Activated CD4-positive, alpha-beta T cell treated with anti-CD3 and anti-CD28 coated beads, Interleukin-2, amount 50 U/mL, for 1 hour (primary cell): ENCODE data around the gene GIMAP1.
"Not testable (repeated sequence)": the region's sequence is repeated elsewhere in the genome, so short reads cannot be mapped to it uniquely, and the experiment has no call there.

Experiments used
- DNase-seq: peaks from one replicate; pipeline ENCODE4 v3.0.0-alpha.2; 2020

Gene GIMAP1

GRCh38 chr7:150716368-150716767 lies at the start of gene GIMAP1:
GIMAP1 (plus strand) TSS chr7:150716613; CDS start chr7:150719048, 2,435 bp downstream.
- DNase-seq, result peak; percentile 68

- peak; percentile 46 for DNase-seq
Observed at GRCh38 chr7:150668472-150668911, 47.9 kb upstream of the GIMAP1 start.

GRCh38 chr7:150668977-150669376 lies 47.4 kb upstream of the GIMAP1 start:
- no peak for DNase-seq

GRCh38 chr7:150671798-150672585 lies 44.4 kb upstream of the GIMAP1 start:
- DNase-seq, result not testable (repeated sequence)

GRCh38 chr7:150675714-150676113 lies 40.7 kb upstream of the GIMAP1 start:
- no peak for DNase-seq

- DNase-seq, result not testable (repeated sequence)
Observed at GRCh38 chr7:150676276-150676675, 40.1 kb upstream of the GIMAP1 start.

- not testable (repeated sequence) for DNase-seq
Observed at GRCh38 chr7:150676854-150677253, 39.6 kb upstream of the GIMAP1 start.

GRCh38 chr7:150678601-150679000 lies 37.8 kb upstream of the GIMAP1 start:
- DNase-seq, result not testable (repeated sequence)

- DNase-seq, result not testable (repeated sequence)
Observed at GRCh38 chr7:150680364-150680763, 36.0 kb upstream of the GIMAP1 start.

- DNase-seq, result no peak
Observed at GRCh38 chr7:150685219-150686029, 31.0 kb upstream of the GIMAP1 start, which contains the start of gene GIMAP2. GIMAP2 (plus strand) TSS chr7:150685706; CDS start chr7:150687060, 1,354 bp downstream.

- DNase-seq, result no peak
Observed at GRCh38 chr7:150686030-150686631, 30.3 kb upstream of the GIMAP1 start.

GRCh38 chr7:150688630-150689029 lies 27.8 kb upstream of the GIMAP1 start:
- no peak for DNase-seq

- DNase-seq, result no peak
Observed at GRCh38 chr7:150695654-150696053, 20.8 kb upstream of the GIMAP1 start.

- no peak for DNase-seq
Observed at GRCh38 chr7:150703209-150703608, 13.2 kb upstream of the GIMAP1 start.

- no peak for DNase-seq
Observed at GRCh38 chr7:150715293-150715692, 1.1 kb upstream of the GIMAP1 start.

GRCh38 chr7:150715738-150716137 lies 675 bp upstream of the GIMAP1 start:
- no peak for DNase-seq

GRCh38 chr7:150716939-150717338 lies 526 bp downstream of the GIMAP1 start:
- no peak for DNase-seq

- DNase-seq, result no peak
Observed at GRCh38 chr7:150717814-150718420, 1.5 kb downstream of the GIMAP1 start.

- DNase-seq, result no peak
Observed at GRCh38 chr7:150719436-150719835, 3.0 kb downstream of the GIMAP1 start.

GRCh38 chr7:150719960-150720891 lies 3.8 kb downstream of the GIMAP1 start:
- no peak for DNase-seq

- DNase-seq, result no peak
Observed at GRCh38 chr7:150721970-150722373, 5.6 kb downstream of the GIMAP1 start.
